Ishikawa (cell line): ENCODE results near the gene CLTCL1.

Experiments
- CEBPB ChIP-seq: IDR thresholded peaks from 2 replicates; pipeline ENCODE4 v1.6.1; 2012
- CREB1 ChIP-seq: IDR thresholded peaks from 2 replicates; pipeline ENCODE4 v1.6.1; 2012; ENCODE audit warnings: low read depth
- EGR1 ChIP-seq: IDR thresholded peaks from 2 replicates; pipeline ENCODE4 v1.6.1; 2012
- EP300 ChIP-seq: IDR thresholded peaks from 2 replicates; pipeline ENCODE4 v1.6.1; 2012; ENCODE audit warnings: borderline replicate concordance
- FOXM1 ChIP-seq: IDR thresholded peaks from 2 replicates; pipeline ENCODE4 v1.6.1; 2012; ENCODE audit warnings: low read depth, borderline replicate concordance
- MAX ChIP-seq: IDR thresholded peaks from 2 replicates; pipeline ENCODE4 v1.6.1; 2012
- NFIC ChIP-seq: IDR thresholded peaks from 2 replicates; pipeline ENCODE4 v1.6.1; 2012
- RAD21 ChIP-seq: IDR thresholded peaks from 2 replicates; pipeline ENCODE4 v1.6.1; 2012; ENCODE audit warnings: low read depth
- TAF1 ChIP-seq: IDR thresholded peaks from 2 replicates; pipeline ENCODE4 v1.6.1; 2012; ENCODE audit warnings: low read depth, mild to moderate bottlenecking
- TCF12 ChIP-seq: IDR thresholded peaks from 2 replicates; pipeline ENCODE4 v1.6.1; 2012; ENCODE audit warnings: low read depth
- TEAD4 ChIP-seq: IDR thresholded peaks from 2 replicates; pipeline ENCODE4 v1.6.1; 2012
- YY1 ChIP-seq: IDR thresholded peaks from 2 replicates; pipeline ENCODE4 v1.6.1; 2012; ENCODE audit warnings: low read depth
- ZBTB7A ChIP-seq: IDR thresholded peaks from 2 replicates; pipeline ENCODE4 v1.6.1; 2012; ENCODE audit warnings: low read depth
- TF ChIP-seq, protein P1 (sequence below): IDR thresholded peaks from 2 replicates; pipeline ENCODE4 v1.6.1; 2012; ENCODE audit warnings: low read depth, mild to moderate bottlenecking
- TF ChIP-seq, protein P2 (sequence below): IDR thresholded peaks from 2 replicates; pipeline ENCODE4 v1.6.1; 2012

Gene CLTCL1

DNA sequence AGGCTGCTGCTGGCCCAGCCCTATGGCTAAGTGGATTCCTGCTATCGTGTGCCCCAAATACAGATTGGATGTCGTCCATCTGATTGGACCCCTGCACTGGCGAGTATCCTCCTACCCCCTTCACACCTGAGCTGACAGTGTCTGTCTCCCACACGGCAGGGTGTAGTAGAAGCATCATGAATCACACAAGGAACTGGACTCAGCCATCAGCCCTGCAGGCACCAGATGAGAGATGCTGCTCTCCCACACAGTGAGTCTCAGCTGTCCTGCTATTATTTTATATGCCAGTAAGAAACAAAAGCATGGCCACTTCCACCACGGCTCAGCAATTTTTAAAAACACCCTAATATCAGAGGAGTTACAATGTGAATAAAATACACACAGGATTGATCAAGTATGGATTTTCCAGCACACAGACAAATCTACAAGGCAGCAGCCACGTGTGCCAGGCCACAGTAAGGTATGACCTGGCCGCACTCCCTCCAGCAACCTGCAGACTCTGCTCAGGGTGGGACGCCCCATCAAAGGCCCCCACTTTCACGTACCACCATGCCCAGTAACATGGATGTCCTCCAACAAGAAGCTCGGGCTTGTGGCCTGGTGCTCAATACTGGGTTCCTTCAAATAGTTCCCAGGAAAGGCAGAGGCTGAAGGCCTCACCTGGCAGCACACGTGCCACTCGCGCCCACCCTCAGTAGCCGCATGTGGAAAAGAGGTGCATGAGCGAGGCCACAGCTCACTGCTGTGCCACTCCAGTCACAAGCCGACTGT, 96.6 kb downstream of the CLTCL1 start:
- TF ChIP-seq TCF12 (no peak), RAD21 (no peak), CREB1 (no peak), EP300 (no peak), YY1 (no peak), NFIC (no peak), EGR1 (no peak), TEAD4 (no peak), TAF1 (no peak), MAX (no peak), CEBPB (no peak), FOXM1 (no peak), ZBTB7A (no peak)
- TF ChIP-seq, protein P1, sequence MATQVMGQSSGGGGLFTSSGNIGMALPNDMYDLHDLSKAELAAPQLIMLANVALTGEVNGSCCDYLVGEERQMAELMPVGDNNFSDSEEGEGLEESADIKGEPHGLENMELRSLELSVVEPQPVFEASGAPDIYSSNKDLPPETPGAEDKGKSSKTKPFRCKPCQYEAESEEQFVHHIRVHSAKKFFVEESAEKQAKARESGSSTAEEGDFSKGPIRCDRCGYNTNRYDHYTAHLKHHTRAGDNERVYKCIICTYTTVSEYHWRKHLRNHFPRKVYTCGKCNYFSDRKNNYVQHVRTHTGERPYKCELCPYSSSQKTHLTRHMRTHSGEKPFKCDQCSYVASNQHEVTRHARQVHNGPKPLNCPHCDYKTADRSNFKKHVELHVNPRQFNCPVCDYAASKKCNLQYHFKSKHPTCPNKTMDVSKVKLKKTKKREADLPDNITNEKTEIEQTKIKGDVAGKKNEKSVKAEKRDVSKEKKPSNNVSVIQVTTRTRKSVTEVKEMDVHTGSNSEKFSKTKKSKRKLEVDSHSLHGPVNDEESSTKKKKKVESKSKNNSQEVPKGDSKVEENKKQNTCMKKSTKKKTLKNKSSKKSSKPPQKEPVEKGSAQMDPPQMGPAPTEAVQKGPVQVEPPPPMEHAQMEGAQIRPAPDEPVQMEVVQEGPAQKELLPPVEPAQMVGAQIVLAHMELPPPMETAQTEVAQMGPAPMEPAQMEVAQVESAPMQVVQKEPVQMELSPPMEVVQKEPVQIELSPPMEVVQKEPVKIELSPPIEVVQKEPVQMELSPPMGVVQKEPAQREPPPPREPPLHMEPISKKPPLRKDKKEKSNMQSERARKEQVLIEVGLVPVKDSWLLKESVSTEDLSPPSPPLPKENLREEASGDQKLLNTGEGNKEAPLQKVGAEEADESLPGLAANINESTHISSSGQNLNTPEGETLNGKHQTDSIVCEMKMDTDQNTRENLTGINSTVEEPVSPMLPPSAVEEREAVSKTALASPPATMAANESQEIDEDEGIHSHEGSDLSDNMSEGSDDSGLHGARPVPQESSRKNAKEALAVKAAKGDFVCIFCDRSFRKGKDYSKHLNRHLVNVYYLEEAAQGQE, result no peak
- TF ChIP-seq, protein P2, sequence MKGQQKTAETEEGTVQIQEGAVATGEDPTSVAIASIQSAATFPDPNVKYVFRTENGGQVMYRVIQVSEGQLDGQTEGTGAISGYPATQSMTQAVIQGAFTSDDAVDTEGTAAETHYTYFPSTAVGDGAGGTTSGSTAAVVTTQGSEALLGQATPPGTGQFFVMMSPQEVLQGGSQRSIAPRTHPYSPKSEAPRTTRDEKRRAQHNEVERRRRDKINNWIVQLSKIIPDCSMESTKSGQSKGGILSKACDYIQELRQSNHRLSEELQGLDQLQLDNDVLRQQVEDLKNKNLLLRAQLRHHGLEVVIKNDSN, result no peak

DNA sequence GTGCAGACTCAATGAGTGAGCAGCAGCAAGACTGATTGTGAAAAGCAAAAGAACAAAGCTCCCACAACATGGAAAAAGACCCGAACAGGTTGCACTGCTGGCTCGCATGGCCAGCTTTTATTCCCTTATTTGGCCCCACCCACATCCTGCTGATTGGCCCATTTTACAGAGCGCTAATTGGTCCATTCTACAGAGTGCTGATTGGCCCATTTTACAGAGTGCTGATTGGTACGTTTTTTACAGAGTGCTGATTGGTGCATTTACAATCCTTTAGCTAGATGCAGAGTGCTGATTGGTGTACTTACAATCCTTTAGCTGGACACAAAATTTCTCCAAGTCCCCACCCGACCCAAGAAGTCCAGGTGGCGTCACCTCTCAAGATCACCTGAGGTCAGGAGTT, 97.6 kb downstream of the CLTCL1 start:
- TF ChIP-seq, protein P1, result no peak
- no peak for TF ChIP-seq FOXM1
- TF ChIP-seq, protein P2, result no peak
- no peak for TF ChIP-seq ZBTB7A
- no peak for TF ChIP-seq YY1

DNA sequence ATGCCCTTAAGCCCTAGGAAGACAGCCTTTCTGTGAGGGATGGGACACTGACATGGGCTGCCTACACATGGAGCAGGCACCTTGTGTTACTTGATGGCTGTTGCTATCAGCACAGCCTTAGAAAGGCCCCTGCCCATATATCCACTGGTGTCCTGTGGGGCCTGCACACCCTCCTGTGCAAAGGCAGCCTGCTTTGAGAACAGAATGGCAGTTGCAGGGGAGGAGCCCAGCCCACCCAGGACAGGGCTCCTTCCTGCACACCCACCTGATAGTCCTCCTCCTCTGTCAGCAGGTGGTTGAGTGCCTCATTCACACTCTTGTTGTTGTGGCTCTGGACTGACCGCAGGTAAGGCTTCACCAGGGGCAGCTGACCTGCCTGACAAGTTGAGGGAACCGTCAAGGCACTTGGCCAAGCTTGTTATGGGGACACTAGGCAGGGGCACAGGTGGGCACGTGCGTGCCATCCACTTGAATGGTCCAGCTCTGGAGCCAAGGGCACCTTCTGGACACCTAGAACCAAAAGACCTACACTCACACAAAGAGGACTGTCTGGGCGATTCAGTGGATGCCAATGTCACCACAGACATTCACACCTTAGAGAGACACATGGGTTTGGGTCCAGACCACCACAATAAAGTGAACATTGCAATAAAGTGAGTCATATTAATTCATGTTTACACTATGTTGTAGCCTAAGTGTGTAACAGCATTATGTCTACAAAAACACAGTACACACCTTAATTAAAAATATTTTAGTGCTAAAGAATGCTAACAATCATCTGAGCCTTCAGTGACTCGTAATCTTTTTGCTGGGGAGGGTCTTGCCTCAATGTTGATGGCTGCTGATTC, 103.6 kb downstream of the CLTCL1 start:
- no peak for TF ChIP-seq MAX
- TF ChIP-seq EGR1, result no peak
- TF ChIP-seq, protein P2, result no peak
- no peak for TF ChIP-seq TEAD4
- no peak for TF ChIP-seq EP300
- TF ChIP-seq ZBTB7A, result no peak
- TF ChIP-seq CEBPB, result no peak
- TF ChIP-seq RAD21, result no peak
- TF ChIP-seq NFIC, result no peak
- no peak for TF ChIP-seq TCF12
- TF ChIP-seq TAF1, result no peak
- no peak for TF ChIP-seq YY1
- no peak for TF ChIP-seq CREB1

DNA sequence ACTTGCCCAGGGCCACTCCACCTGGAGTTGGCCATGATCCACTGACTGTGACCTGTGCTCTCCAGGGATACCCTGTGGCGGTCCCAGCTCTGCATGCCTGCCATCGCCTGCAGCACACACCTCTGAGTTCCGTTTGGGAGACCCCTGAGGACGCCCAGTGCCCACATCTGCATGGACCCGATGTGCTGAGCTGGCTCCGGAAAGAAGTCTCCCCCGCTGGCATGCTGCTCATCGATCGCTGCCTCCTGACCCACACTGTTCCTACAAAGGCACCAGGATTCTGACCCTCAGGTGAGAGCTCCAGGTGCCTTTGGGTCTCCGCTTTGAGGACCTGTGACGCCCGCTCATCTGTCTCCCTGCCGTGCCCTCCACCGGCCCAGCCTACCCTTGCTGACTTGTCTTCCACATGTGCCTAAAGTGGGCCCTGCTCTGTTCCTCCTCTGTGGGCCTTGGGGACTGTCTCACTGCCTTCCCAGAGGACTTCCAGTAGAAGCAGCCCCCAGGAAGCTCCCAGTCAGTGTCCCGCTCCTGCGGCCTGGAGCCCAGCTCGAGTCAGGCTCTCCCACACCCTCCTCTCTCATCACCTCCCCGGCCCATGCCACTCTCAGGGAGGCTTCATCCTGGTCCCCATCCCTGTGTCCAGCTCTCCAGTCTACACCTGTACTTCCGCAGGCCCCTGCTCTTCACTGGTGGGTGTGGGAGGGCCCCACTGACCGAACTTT, 107.1 kb downstream of the CLTCL1 start:
- TF ChIP-seq TAF1 (no peak), ZBTB7A (no peak), TEAD4 (no peak), CREB1 (no peak), TCF12 (no peak), EP300 (no peak), YY1 (no peak), EGR1 (no peak), NFIC (no peak)

DNA sequence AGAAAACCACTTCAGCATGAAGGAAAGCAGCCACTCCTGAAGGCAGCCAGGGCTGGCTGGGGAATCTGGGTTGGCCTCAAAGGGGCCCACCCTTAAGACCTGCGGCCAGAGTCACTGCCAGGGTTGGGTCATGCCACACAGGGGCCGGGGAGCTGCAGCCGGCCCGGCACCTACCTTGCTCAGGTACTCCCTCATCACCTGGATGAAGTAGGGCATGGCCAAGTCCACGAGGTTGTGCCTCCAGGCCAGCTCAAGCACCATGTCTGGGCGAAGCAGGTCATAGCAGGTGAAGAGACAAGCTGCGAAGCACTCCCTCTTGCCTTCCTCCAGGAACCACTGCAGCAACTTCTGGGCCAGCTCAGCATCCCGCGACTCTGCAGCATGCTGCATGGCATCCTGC, 108.3 kb downstream of the CLTCL1 start:
- TF ChIP-seq NFIC, result no peak
- TF ChIP-seq FOXM1, result no peak
- no peak for TF ChIP-seq TCF12
- TF ChIP-seq EP300, result no peak
- TF ChIP-seq EGR1, result no peak
- TF ChIP-seq ZBTB7A, result no peak
- no peak for TF ChIP-seq RAD21
- TF ChIP-seq MAX, result no peak
- no peak for TF ChIP-seq CEBPB
- TF ChIP-seq, protein P1, result no peak
- TF ChIP-seq TAF1, result no peak
- no peak for TF ChIP-seq TEAD4
- no peak for TF ChIP-seq CREB1
- no peak for TF ChIP-seq YY1
- TF ChIP-seq, protein P2, result no peak
